Sigmoid colon (tissue), 4 donors: Measurements from ENCODE around the gene TUBGCP6.

Experiments used
- CTCF ChIP-seq, 4 experiments: fragments of 450-650 bp in 3 of 4; fragments of 200-600 bp in 1 of 4; IDR thresholded peaks; one replicate each; pipeline ENCODE4 v1.5.1; 2016 to 2019; ENCODE audit warnings: antibody characterized with exemption in 4 of 4, mild to moderate bottlenecking in 3 of 4, moderate library complexity in 2 of 4
- EP300 ChIP-seq, 4 donors: sonication (generic); formaldehyde crosslinking; IDR thresholded peaks; one replicate each; pipeline ENCODE4 v1.6.1; 2017; ENCODE audit warnings: antibody characterized with exemption in 4 of 4
- POLR2A ChIP-seq, 2 donors: fragments of 450-650 bp; IDR thresholded peaks; one replicate each; pipeline ENCODE4 v1.6.1; 2016; ENCODE audit warnings: antibody characterized with exemption in 2 of 2, mild to moderate bottlenecking in 2 of 2, moderate library complexity in 2 of 2
- POLR2AphosphoS5 ChIP-seq, 4 donors: sonication (generic); formaldehyde crosslinking; IDR thresholded peaks; one replicate each; pipeline ENCODE4 v1.6.1; 2017; ENCODE audit warnings: antibody characterized with exemption in 4 of 4

GRCh38 chr22:50280022-50280707 is 35.3 kb upstream of the TUBGCP6 start:
- TF ChIP-seq CTCF (IDR thresholded peaks at IDR 0.05) (no peak), POLR2AphosphoS5 (IDR thresholded peaks at IDR 0.05) (no peak), POLR2A (IDR thresholded peaks at IDR 0.05) (no peak), EP300 (IDR thresholded peaks at IDR 0.05) (no peak)
